ENCODE measurements around the gene CBX4. TPM values are rescaled to one million over a fixed set of nuclear protein-coding genes. Genes with fewer than 3 reads are reported as not detected.

CBX4 gene
- total and polyA plus RNA-seq, 12 donors: 9.4 to 38.2 (median 24.6) TPM

DNA sequence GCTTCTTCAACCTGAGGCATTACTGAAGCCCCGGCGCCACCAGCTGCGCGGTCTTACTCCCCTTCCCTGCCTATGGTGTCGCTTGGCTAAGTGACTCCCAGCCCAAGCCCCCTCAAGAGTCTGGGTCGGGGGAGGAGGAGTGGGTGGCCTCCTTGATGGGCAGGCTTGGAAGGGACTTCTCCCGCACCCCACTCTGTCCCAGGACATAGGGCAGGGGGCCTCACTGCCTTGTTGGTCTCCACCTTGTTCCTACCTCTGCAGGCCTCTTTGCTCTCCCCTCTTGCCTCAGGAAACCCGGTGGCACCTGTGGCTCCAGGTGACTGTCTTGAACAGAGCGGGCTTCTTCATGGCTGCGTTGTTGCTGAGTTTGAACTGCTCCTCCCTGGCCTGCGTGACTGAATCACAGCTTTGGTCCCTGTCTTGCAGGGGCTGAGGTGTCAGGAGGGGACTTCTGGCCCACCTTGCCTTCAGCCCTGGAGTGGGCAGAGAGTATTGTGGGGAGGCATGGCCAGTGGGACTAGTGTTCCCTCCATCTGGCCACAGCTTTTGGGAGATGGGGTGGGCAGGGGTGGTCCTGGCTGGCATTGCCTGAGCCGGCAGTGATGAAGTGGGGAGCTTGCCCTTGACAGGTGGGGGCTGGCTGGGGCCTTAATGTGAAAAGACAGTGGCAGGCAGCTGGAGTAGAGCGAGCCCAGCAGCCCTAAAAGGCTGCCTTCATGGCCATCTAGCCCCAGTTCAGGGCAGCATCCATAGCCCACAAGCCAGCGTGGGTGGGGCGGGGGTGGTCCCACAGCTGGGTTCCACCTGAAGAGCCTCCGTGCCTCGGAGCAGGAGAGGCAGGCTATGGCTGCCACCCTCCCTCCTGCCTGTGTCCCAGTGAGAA, 54.0 kb downstream of the CBX4 start:
- ATAC-seq (no peak), DNase-seq (no peak)
- peaks cover 0 to 21% (median 0%) of the 10 kb centered on the region in 9 donors for H3K36me3 ChIP-seq
- intact Hi-C loops (cut with DNase I): loop anchor here (5.0 to 10.0 kb wide), 8 partner anchors 38 to 207 kb away; no protein-coding TSS in a partner anchor
- H3K4me3 ChIP-seq: no peak overlapping the region
- H3K9me3 ChIP-seq: no peaks in the 10 kb centered on the region
- peaks cover 5 to 36% (median 14%) of the 10 kb centered on the region in 9 donors for H3K4me1 ChIP-seq
- peaks cover 12 to 57% (median 53%) of the 10 kb centered on the region in 7 donors for H3K27me3 ChIP-seq
- TF ChIP-seq, protein P1, sequence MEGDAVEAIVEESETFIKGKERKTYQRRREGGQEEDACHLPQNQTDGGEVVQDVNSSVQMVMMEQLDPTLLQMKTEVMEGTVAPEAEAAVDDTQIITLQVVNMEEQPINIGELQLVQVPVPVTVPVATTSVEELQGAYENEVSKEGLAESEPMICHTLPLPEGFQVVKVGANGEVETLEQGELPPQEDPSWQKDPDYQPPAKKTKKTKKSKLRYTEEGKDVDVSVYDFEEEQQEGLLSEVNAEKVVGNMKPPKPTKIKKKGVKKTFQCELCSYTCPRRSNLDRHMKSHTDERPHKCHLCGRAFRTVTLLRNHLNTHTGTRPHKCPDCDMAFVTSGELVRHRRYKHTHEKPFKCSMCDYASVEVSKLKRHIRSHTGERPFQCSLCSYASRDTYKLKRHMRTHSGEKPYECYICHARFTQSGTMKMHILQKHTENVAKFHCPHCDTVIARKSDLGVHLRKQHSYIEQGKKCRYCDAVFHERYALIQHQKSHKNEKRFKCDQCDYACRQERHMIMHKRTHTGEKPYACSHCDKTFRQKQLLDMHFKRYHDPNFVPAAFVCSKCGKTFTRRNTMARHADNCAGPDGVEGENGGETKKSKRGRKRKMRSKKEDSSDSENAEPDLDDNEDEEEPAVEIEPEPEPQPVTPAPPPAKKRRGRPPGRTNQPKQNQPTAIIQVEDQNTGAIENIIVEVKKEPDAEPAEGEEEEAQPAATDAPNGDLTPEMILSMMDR (IDR thresholded peaks at IDR 0.05): no peak
- no peak overlapping the region for H3K27ac ChIP-seq
- WGBS, 2 donors: 97 to 98% methylated on average over 17 of the region's 17 CpGs

DNA sequence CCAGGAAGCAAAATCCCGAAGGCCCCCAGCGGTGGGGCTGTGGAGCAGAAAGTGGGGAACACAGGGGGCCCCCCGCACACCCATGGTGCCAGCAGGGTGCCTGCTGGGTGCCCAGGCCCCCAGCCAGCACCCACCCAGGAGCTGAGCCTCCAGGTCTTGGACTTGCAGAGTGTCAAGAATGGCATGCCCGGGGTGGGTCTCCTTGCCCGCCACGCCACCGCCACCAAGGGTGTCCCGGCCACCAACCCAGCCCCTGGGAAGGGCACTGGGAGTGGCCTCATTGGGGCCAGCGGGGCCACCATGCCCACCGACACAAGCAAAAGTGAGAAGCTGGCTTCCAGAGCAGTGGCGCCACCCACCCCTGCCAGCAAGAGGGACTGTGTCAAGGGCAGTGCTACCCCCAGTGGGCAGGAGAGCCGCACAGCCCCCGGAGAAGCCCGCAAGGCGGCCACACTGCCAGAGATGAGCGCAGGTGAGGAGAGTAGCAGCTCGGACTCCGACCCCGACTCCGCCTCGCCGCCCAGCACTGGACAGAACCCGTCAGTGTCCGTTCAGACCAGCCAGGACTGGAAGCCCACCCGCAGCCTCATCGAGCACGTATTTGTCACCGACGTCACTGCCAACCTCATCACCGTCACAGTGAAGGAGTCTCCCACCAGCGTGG, 54.8 kb downstream of the CBX4 start:
- H3K9me3 ChIP-seq: no peaks in the 10 kb centered on the region
- DNase-seq (no peak), ATAC-seq (no peak)
- TF ChIP-seq, protein P1 (IDR thresholded peaks at IDR 0.05): no peak
- no peak overlapping the region for H3K27ac ChIP-seq
- H3K27me3 ChIP-seq: peaks cover 4 to 56% (median 45%) of the 10 kb centered on the region in 7 donors
- H3K36me3 ChIP-seq: peaks cover 0 to 21% (median 0%) of the 10 kb centered on the region in 9 donors
- H3K4me1 ChIP-seq: peaks cover 2 to 31% (median 7%) of the 10 kb centered on the region in 9 donors
- intact Hi-C loops (cut with DNase I): loop anchor here (5.0 to 10.0 kb wide), 8 partner anchors 37 to 208 kb away; no protein-coding TSS in a partner anchor
- no peak overlapping the region for H3K4me3 ChIP-seq
- 96 to 98% methylated on average over 30 to 31 of the region's 31 CpGs for WGBS, 2 donors

DNA sequence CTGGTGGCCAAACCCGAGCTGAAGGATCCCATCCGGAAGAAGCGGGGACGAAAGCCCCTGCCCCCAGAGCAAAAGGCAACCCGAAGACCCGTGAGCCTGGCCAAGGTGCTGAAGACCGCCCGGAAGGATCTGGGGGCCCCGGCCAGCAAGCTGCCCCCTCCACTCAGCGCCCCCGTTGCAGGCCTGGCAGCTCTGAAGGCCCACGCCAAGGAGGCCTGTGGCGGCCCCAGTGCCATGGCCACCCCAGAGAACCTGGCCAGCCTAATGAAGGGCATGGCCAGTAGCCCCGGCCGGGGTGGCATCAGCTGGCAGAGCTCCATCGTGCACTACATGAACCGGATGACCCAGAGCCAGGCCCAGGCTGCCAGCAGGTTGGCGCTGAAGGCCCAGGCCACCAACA, 55.3 kb downstream of the CBX4 start:
- Histone ChIP-seq H3K27ac (no peak overlapping the region), H3K27me3 (peaks cover 0 to 56% (median 39%) of the 10 kb centered on the region in 7 donors), H3K4me3 (no peak overlapping the region), H3K4me1 (peaks cover 1 to 32% (median 8%) of the 10 kb centered on the region in 9 donors), H3K36me3 (peaks cover 0 to 21% (median 0%) of the 10 kb centered on the region in 9 donors), H3K9me3 (no peaks in the 10 kb centered on the region)
- TF ChIP-seq, protein P1 (IDR thresholded peaks at IDR 0.05): no peak
- DNase-seq (no peak), ATAC-seq (no peak)
- 96% methylated on average over 18 of the region's 18 CpGs for whole genome bisulfite sequencing, 2 donors
- intact Hi-C loops (cut with DNase I): loop anchor here in 3 of 10 donors (10.0 kb wide), 3 partner anchors 131 to 201 kb away; no protein-coding TSS in a partner anchor

Other genes with a start within 250 kb of the CBX4 start
- not detected for gene RBFOX3, start 228.4 kb downstream of the CBX4 start, total RNA-seq
- not detected for gene RBFOX3, start 228.4 kb downstream of the CBX4 start, polyA plus RNA-seq
- gene ENPP7, start 108.5 kb downstream of the CBX4 start, total RNA-seq: not detected
- gene ENPP7, start 108.5 kb downstream of the CBX4 start, polyA plus RNA-seq: not detected
- 1 to 10 TPM; 1.5 to 3.9 (median 2.7) TPM for gene CBX2, start 61.3 kb downstream of the CBX4 start, total RNA-seq
- 1 to 10 TPM; 2.9 to 7.1 TPM for gene CBX2, start 61.3 kb downstream of the CBX4 start, polyA plus RNA-seq
- gene CBX8, start 42.4 kb downstream of the CBX4 start, total RNA-seq: 1 to 10 TPM; 4.3 to 9.3 (median 5.6) TPM
- gene CBX8, start 42.4 kb downstream of the CBX4 start, polyA plus RNA-seq: 1 to 10 TPM; 2.2 to 4.1 TPM
- gene TBC1D16, start 196.4 kb upstream of the CBX4 start, total RNA-seq: 10 to 100 TPM; 13.5 to 23.3 (median 17.7) TPM
- 1 to 10 TPM; 4.8 to 5.7 TPM for gene TBC1D16, start 196.4 kb upstream of the CBX4 start, polyA plus RNA-seq
- gene CCDC40, start 197.2 kb upstream of the CBX4 start, total RNA-seq: 1 to 10 TPM; 3.4 to 8.9 (median 6.8) TPM
- gene CCDC40, start 197.2 kb upstream of the CBX4 start, polyA plus RNA-seq: 1 to 10 TPM; 2.0 to 5.8 TPM